ENCODE data around the gene ESM1.

- TF ChIP-seq RAD21 (IDR thresholded peaks at IDR 0.05 in 1 of 2, conservative IDR thresholded peaks at IDR 0.05 in 1 of 2; ENCODE audit: low read depth in 2 of 2, low read length in 2 of 2) (no peak), EGR1 (IDR thresholded peaks at IDR 0.05; ENCODE audit: borderline replicate concordance, low read depth, low read length) (no peak), RNF2 (IDR thresholded peaks at IDR 0.05; ENCODE audit: borderline replicate concordance, low read depth, low read length, missing control alignments, poor library complexity, severe bottlenecking) (no peak), EZH2 (IDR thresholded peaks at IDR 0.05; ENCODE audit: low read depth, low read length, severe bottlenecking) (no peak), SP1 (IDR thresholded peaks at IDR 0.05; ENCODE audit: low read depth, low read length) (no peak), POLR2A (IDR thresholded peaks at IDR 0.05; ENCODE audit: control extremely low read depth in 1 of 2, low read depth in 2 of 2, low read length in 2 of 2) (no peak), POLR2AphosphoS5 (IDR thresholded peaks at IDR 0.05; ENCODE audit: low read depth, low read length) (no peak), YY1 (IDR thresholded peaks at IDR 0.05; ENCODE audit: low read depth, low read length) (no peak), TAF7 (optimal IDR thresholded peaks at IDR 0.05; ENCODE audit: borderline replicate concordance, low read depth, low read length) (no peak), SIN3A (conservative IDR thresholded peaks at IDR 0.05 in 1 of 2, IDR thresholded peaks at IDR 0.05 in 1 of 2; ENCODE audit: low read depth in 1 of 2, low read length in 2 of 2) (no peak), EP300 (IDR thresholded peaks at IDR 0.05; ENCODE audit: borderline replicate concordance in 1 of 2, low read depth in 2 of 2, low read length in 2 of 2) (no peak), GTF2F1 (IDR thresholded peaks at IDR 0.05; ENCODE audit: borderline replicate concordance, low read depth, low read length) (no peak)
- TF ChIP-seq, protein P1, sequence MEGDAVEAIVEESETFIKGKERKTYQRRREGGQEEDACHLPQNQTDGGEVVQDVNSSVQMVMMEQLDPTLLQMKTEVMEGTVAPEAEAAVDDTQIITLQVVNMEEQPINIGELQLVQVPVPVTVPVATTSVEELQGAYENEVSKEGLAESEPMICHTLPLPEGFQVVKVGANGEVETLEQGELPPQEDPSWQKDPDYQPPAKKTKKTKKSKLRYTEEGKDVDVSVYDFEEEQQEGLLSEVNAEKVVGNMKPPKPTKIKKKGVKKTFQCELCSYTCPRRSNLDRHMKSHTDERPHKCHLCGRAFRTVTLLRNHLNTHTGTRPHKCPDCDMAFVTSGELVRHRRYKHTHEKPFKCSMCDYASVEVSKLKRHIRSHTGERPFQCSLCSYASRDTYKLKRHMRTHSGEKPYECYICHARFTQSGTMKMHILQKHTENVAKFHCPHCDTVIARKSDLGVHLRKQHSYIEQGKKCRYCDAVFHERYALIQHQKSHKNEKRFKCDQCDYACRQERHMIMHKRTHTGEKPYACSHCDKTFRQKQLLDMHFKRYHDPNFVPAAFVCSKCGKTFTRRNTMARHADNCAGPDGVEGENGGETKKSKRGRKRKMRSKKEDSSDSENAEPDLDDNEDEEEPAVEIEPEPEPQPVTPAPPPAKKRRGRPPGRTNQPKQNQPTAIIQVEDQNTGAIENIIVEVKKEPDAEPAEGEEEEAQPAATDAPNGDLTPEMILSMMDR (IDR thresholded peaks at IDR 0.05; ENCODE audit: control extremely low read depth in 1 of 3, insufficient read depth in 1 of 3, low read depth in 1 of 3, low read length in 3 of 3), result no peak
These were observed 48.2 kb upstream of the ESM1 start for GRCh38 chr5:55033568-55033967.

Data from H1 (cell line).